GM19043 (cell line): ENCODE data around the gene C1S.
"Not testable (repeated sequence)": the region's sequence is repeated elsewhere in the genome, so short reads cannot be mapped to it uniquely, and the experiment has no call there.

Experiments used
- ATAC-seq: cut with Tn5 transposase; IDR thresholded peaks from one replicate; pipeline ENCODE4 v1.9.1; 2021; ENCODE audit warnings: low read depth; ENCODE audit not compliant: unreplicated experiment

The C1S gene

GRCh38 chr12:7045913-7046312 lies 14.6 kb upstream of the C1S start:
- ATAC-seq = no peak

DNA sequence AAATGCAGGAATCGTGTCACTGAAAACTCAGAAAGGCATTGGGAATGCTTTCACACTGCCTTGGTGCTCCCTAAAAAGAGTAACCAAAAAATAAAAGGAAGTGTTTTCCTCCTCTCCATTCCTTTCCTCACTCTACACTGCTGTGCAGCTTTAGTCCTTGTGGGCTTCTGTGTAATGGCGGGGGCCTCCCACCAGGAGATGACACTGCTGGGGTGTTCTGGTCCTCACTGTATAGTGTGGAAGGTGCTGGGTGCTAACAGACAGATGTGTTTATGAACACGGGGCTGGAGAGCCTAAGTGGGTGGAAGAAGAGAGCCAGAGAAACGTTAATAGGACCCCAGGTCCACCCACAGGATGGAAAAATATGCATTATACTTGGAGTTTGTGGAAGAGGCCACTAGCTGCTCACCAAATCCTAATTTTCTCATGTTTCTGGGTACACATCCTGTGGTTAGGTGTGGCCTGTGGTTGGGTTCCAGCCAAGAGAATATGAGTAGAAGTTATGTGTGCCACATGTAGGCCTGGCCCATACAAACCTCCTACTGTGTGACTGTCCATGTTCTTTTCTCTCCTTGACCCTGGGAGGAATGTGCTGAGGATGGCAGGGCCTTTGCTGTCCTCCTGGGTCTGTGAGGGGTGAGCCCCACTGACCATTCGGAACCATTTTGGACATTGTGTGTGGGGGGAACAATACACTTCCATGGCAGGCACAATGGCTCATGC lies 14.0 kb upstream of the C1S start:
- ATAC-seq = no peak

GRCh38 chr12:7047306-7047705 lies 13.2 kb upstream of the C1S start:
- ATAC-seq = no peak

GRCh38 chr12:7049445-7049951 lies 11.0 kb upstream of the C1S start:
- ATAC-seq = not testable (repeated sequence)

DNA sequence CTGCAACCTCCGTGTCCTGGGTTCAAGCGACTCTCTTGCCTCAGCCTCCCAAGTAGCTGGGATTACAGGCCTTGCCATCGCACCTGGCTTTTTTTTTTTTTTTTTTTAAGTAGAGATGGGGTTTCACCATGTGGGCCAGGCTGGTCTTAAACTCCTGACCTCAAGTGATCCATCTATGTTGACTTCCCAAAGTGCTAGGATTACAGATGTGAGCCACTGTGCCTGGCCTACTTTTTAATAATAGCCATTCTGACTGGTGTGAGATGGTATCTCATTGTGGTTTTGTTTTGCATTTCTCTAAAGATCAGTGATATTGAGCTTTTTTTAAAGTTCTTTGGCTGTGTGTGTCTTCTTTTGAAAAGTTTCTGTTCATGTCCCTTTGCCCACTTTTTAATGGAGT lies 10.5 kb upstream of the C1S start:
- not testable (repeated sequence) for ATAC-seq

- no peak for ATAC-seq
Observed at GRCh38 chr12:7054925-7055324, 5.6 kb upstream of the C1S start.

DNA sequence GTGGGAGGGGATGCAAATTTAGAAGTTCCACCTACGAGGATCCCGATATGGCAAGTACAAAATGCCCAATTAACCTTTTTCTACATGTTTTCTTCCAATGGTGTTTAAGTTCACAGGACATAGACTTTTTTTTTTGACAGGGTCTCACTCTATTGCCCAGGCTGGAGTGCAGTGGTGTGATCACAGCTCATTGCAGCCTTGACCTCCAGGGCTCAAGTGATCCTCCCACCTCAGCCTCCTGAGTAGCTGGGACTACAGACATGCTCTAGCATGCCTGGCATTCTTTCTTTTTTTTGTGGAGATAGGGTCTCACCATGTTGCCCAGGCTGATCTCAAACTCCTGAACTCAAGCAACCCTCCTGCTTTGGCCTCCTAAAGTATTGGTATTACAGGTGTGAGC lies 4.8 kb upstream of the C1S start:
- ATAC-seq = not testable (repeated sequence)

DNA sequence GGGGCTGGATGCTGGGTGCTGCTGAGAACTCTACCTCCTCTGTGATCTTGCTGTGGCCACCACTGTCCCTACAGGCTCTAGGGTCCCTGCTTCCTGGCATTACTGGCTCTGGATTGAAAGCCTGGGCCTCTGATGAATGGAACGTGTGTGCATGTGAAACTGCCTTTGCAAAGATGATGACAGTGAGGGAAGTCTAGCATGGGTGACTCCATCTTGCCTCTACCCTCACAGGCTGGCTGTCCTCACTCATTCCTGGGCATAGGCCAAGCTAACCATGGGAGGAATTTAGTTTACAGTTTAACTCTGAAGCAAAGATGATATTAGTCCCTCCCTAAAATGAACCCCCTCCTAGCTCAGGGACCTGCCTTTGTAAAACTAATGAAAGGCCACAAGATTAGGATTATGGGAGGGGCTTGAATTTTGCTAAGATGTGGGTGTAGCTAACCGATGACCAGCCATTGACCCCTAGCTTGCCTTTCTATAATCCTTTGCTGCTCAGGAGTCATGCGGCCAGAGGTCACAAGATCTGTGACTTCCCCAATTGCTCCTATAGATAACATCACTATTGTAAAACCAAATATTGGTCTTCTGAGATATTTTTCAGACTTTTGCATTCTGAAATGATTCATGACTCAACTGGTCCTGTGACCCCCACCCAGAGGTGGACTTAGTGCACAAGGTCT lies 2.2 kb upstream of the C1S start:
- no peak for ATAC-seq

- ATAC-seq = no peak
Observed at GRCh38 chr12:7058850-7059395, 1.6 kb upstream of the C1S start.

- no peak for ATAC-seq
Observed at GRCh38 chr12:7059780-7060179, 738 bp upstream of the C1S start.

DNA sequence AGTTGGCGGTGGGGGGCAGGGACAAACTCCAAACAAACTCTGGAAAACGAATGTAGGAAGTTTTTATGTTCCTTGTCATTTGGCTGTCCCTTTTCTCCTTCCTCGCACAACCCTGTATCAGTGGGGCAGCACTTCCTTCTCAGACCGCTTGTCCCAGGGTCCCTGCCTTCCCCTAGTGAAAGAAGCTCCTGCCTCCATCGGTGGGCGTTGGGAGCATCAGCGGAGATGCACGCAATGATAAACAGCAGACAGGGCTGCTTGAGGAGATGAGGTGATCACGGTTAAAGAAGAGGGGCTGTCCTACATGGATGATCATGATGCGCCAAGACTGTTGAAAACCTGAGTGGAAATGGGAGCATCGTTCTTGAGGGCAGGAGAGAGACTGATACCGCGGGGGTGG lies 620 bp downstream of the C1S start:
- ATAC-seq = no peak

- ATAC-seq = no peak
Observed at GRCh38 chr12:7061596-7061995, 1.1 kb downstream of the C1S start.

- no peak for ATAC-seq
Observed at GRCh38 chr12:7064516-7064915, 4.0 kb downstream of the C1S start.

DNA sequence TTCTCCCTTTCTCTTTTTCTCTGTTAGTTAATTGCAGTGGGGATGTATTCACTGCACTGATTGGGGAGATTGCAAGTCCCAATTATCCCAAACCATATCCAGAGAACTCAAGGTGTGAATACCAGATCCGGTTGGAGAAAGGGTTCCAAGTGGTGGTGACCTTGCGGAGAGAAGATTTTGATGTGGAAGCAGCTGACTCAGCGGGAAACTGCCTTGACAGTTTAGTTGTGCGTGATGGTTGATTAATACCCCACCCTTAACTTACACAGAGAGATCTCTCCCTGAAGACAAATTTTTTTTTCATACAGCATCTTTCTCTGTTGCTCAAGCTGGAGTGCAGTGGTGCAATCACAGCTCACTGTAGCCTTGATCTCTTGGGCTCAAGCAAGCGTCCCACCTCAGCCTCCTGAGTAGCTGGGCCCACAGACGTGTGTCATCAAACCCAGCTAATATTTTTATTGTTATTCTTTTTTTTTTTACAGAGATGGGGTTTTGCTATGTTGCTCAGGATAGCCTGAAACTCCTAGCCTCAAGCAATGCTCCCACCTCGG lies 4.6 kb downstream of the C1S start:
- no peak for ATAC-seq

DNA sequence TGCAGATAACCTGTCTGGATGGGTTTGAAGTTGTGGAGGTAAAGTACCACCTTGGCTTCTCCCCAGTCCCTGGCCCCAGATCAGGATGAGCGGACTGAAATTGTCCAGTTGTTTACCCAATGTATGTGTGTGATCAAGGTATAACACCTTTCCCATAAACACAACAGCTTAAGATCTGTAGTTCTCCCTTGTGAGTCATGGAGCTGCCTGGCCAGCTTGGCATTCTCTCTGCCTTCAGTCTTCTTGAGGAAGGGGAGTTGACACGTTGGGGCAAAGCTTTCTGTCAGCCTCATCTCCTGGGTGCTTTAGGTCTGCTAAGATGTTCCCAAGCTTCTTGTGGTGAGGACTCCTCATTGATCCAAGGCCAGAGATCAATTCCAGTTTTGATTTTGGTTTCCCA lies 6.1 kb downstream of the C1S start:
- no peak for ATAC-seq

- no peak for ATAC-seq
Observed at GRCh38 chr12:7067096-7067495, 6.6 kb downstream of the C1S start.

DNA sequence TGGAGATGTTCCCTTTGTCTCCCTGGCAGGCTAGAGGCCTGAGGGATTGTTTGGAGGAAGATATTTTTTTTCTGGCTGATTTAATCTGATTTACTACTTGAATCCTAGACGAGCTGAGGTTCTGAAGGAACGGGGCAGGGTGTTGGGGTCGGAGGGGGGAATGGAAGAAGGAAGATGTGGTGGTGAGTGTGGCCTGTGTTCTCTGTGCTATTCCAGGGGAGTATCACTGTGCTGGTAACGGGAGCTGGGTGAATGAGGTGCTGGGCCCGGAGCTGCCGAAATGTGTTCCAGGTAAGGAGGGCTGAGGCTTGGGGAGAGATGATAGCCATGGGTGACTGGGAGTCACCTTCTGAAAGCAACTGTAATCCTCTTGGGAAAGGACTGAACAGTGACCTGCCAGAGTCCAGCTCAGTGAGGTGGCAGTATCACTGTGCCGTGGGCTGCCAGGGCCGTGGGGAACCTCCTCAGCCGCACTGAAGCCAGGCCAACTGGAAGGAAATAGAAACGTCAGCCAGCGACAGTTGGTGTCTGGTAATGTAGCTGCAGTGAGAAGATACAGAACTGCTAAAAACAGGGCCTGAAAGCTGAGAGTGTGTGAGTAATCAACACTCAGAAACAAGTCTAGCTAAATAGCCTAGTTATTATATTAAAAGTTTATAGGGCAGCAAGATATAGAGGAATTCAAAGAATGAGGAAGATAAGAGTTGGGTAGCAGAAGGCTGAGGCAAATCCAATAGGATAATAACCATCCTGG lies 7.9 kb downstream of the C1S start:
- no peak for ATAC-seq

DNA sequence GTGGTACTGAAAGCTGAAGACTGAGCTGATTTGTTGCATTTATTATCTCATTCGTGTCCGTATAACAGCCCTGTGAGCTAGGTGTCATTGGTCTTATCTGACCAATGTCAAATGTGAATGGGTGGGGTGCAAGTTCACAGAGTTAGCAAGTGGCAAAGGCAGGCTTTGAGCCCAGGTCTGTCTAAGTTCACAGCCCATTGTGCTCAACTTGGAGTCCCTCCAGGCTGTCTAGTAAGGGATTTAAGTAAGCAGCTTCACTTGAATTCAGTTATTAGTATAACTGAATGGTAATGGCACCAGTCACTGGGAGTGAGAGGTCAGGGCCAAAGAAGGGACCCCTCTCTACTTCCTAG lies 8.5 kb downstream of the C1S start:
- ATAC-seq = no peak

DNA sequence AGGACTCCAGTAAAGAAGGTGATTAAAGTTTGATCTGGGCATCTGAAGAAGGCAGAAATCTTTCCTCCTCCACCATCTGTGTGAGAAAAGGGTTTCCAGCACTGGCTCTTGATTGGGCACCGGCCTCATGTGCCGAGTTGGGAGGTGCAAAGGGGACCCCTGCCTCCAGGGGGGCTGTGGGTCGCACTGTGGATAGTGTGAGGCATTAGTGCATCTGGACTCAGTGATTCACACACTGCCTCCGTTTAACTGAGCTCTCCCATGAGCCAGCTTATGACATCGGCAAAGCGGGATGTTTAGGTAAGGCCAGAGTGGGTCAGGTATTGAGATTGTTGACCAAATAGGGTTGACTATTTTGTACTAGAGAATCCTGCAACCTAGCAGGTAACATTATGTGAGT lies 8.9 kb downstream of the C1S start:
- ATAC-seq = no peak

- no peak for ATAC-seq
Observed at GRCh38 chr12:7072035-7072434, 11.5 kb downstream of the C1S start.

- ATAC-seq = no peak
Observed at GRCh38 chr12:7072554-7072953, 12.0 kb downstream of the C1S start.
